H9 (cell line): ENCODE data around the gene GLRX3. TPM values are rescaled to one million over a fixed set of nuclear protein-coding genes. Genes with fewer than 3 reads are reported as not detected.

Experiments used
- DNase-seq: peaks from one replicate; pipeline ENCODE4 v3.0.0-alpha.2; 2017
- H2AFZ ChIP-seq: one replicate; pipeline ENCODE4 v1.6.1; 2013; ENCODE audit warnings: mild to moderate bottlenecking, low read length, control low read depth, moderate library complexity
- H2AK5ac ChIP-seq: 2 replicates; pipeline ENCODE4 v1.6.1; 2013; ENCODE audit warnings: low read length, control low read depth, mixed read lengths; ENCODE audit not compliant: insufficient read length
- H2BK120ac ChIP-seq: one replicate; pipeline ENCODE4 v1.6.1; 2013; ENCODE audit warnings: low read depth, mild to moderate bottlenecking, low read length, control low read depth, inconsistent platforms; ENCODE audit not compliant: poor library complexity, severe bottlenecking
- H2BK12ac ChIP-seq: 2 replicates; pipeline ENCODE4 v1.6.1; 2013; ENCODE audit warnings: low read length, control low read depth, mixed read lengths, low read depth; ENCODE audit not compliant: insufficient read length
- H2BK15ac ChIP-seq: 2 replicates; pipeline ENCODE4 v1.6.1; 2013; ENCODE audit warnings: low read depth, low read length, control low read depth
- H2BK20ac ChIP-seq: one replicate; pipeline ENCODE4 v1.6.1; 2013; ENCODE audit warnings: low read depth, mild to moderate bottlenecking, low read length, control low read depth, inconsistent platforms; ENCODE audit not compliant: poor library complexity, severe bottlenecking
- H2BK5ac ChIP-seq: 2 replicates; pipeline ENCODE4 v1.6.1; 2013; ENCODE audit warnings: low read length, control low read depth, mixed read lengths; ENCODE audit not compliant: insufficient read length
- H3K14ac ChIP-seq: 2 replicates; pipeline ENCODE4 v1.6.1; 2013; ENCODE audit warnings: low read length, control low read depth; ENCODE audit not compliant: insufficient read depth
- H3K18ac ChIP-seq: 2 replicates; pipeline ENCODE4 v1.6.1; 2013; ENCODE audit warnings: low read depth, mild to moderate bottlenecking, mixed read lengths, low read length, control low read depth; ENCODE audit not compliant: insufficient read length
- H3K23ac ChIP-seq: 2 replicates; pipeline ENCODE4 v1.6.1; 2013; ENCODE audit warnings: low read length, control low read depth, mixed read lengths, low read depth; ENCODE audit not compliant: insufficient read length
- H3K23me2 ChIP-seq: 2 replicates; pipeline ENCODE4 v1.6.1; 2013; ENCODE audit warnings: low read depth, mild to moderate bottlenecking, mixed read lengths, low read length, control low read depth; ENCODE audit not compliant: insufficient read length, poor library complexity, severe bottlenecking
- H3K27ac ChIP-seq: 2 replicates; pipeline ENCODE4 v1.5.1; 2013; ENCODE audit warnings: low read length, control low read depth, mixed read lengths, low read depth; ENCODE audit not compliant: insufficient read length
- H3K27me3 ChIP-seq: 2 replicates; pipeline ENCODE4 v1.6.1; 2013; ENCODE audit warnings: low read length, control low read depth, inconsistent platforms; ENCODE audit not compliant: insufficient read depth
- H3K4ac ChIP-seq: 2 replicates; pipeline ENCODE4 v1.6.1; 2013; ENCODE audit warnings: low read depth, mild to moderate bottlenecking, control low read depth, inconsistent platforms, low read length, moderate library complexity
- H3K4me1 ChIP-seq: 2 replicates; pipeline ENCODE4 v1.6.1; 2013; ENCODE audit warnings: low read length, control low read depth, inconsistent platforms; ENCODE audit not compliant: insufficient read depth
- H3K4me2 ChIP-seq: 2 replicates; pipeline ENCODE4 v1.6.1; 2013; ENCODE audit warnings: low read length, control low read depth, mixed read lengths; ENCODE audit not compliant: insufficient read length, insufficient read depth
- H3K56ac ChIP-seq: 2 replicates; pipeline ENCODE4 v1.6.1; 2013; ENCODE audit warnings: low read depth, mild to moderate bottlenecking, mixed read lengths, low read length, control low read depth; ENCODE audit not compliant: insufficient read length
- H3K79me1 ChIP-seq: 2 replicates; pipeline ENCODE4 v1.6.1; 2013; ENCODE audit warnings: low read depth, mild to moderate bottlenecking, moderate library complexity, low read length, control low read depth, inconsistent platforms; ENCODE audit not compliant: insufficient read depth, poor library complexity, severe bottlenecking
- H3K79me2 ChIP-seq: 2 replicates; pipeline ENCODE4 v1.6.1; 2013; ENCODE audit warnings: low read length, control low read depth, inconsistent platforms; ENCODE audit not compliant: insufficient read depth
- H3K9ac ChIP-seq: 2 replicates; pipeline ENCODE4 v1.6.1; 2013; ENCODE audit warnings: low read length, control low read depth, mixed read lengths; ENCODE audit not compliant: insufficient read length; ENCODE audit errors: extremely low read depth
- H3K9me3 ChIP-seq: one replicate; pipeline ENCODE4 v1.6.1; 2013; ENCODE audit warnings: low read depth, low read length, inconsistent platforms; ENCODE audit not compliant: control insufficient read depth
- H3T11ph ChIP-seq: one replicate; pipeline ENCODE4 v1.6.1; 2013; ENCODE audit warnings: mild to moderate bottlenecking, low read length, control low read depth, inconsistent platforms
- H4K20me1 ChIP-seq: one replicate; pipeline ENCODE4 v1.6.1; 2013; ENCODE audit not compliant: control insufficient read depth, insufficient read length, insufficient read depth
- H4K5ac ChIP-seq: 2 replicates; pipeline ENCODE4 v1.6.1; 2013; ENCODE audit warnings: low read depth, mild to moderate bottlenecking, mixed read lengths, low read length, control low read depth; ENCODE audit not compliant: insufficient read length
- H4K8ac ChIP-seq: replicated peaks from 2 replicates; pipeline ENCODE4 v1.6.1; 2013; ENCODE audit warnings: low read length, control low read depth, mixed read lengths, low read depth; ENCODE audit not compliant: insufficient read length
- H4K91ac ChIP-seq: 2 replicates; pipeline ENCODE4 v1.6.1; 2013; ENCODE audit warnings: low read depth, mild to moderate bottlenecking, moderate library complexity, mixed read lengths, low read length, control low read depth; ENCODE audit not compliant: insufficient read length
- H3K27ac Mint-ChIP-seq, 3 experiments: 2 replicates in 2 of 3; 3 replicates in 1 of 3; pipeline ENCODE4 v1.8.0; 2020 to 2021; ENCODE audit warnings: mixed read lengths in 3 of 3, mild to moderate bottlenecking in 1 of 3, moderate library complexity in 1 of 3
- H3K27me3 Mint-ChIP-seq: 2 replicates; pipeline ENCODE4 v1.8.0; 2021; ENCODE audit warnings: low read depth, mild to moderate bottlenecking, moderate library complexity, mixed read lengths
- H3K36me3 Mint-ChIP-seq, 3 experiments: 2 replicates in 2 of 3; 3 replicates in 1 of 3; pipeline ENCODE4 v1.8.0; 2020 to 2021; ENCODE audit warnings: low read depth in 3 of 3, mixed read lengths in 3 of 3; ENCODE audit not compliant: insufficient read depth in 1 of 3
- H3K4me1 Mint-ChIP-seq, 2 experiments: 2 replicates each; pipeline ENCODE4 v1.8.0; 2020; ENCODE audit warnings: mixed read lengths in 2 of 2
- H3K4me3 Mint-ChIP-seq, 2 experiments: 2 replicates in 1 of 2; 3 replicates in 1 of 2; pipeline ENCODE4 v1.8.0; 2020 to 2021; ENCODE audit warnings: mild to moderate bottlenecking in 2 of 2, mixed read lengths in 2 of 2, moderate library complexity in 1 of 2
- H3K9me3 Mint-ChIP-seq, 2 experiments: 2 replicates in 1 of 2; 3 replicates in 1 of 2; pipeline ENCODE4 v1.8.0; 2020; ENCODE audit warnings: mild to moderate bottlenecking in 2 of 2, mixed read lengths in 2 of 2, moderate library complexity in 1 of 2
- CTCF ChIP-seq: fragments of 200-600 bp; sonication (generic); conservative IDR thresholded peaks from 3 replicates; pipeline ENCODE4 v1.8.0; 2021; ENCODE audit warnings: antibody characterized with exemption, mild to moderate bottlenecking
- WGBS: extraction: QIAGEN DNeasy Blood & Tissue Kit; methylation state at CpG from one replicate; pipeline ENCODE4 v1.1.7; 2013; ENCODE audit warnings: missing lambda C conversion rate, low lambda C conversion rate, mixed read lengths; ENCODE audit not compliant: insufficient read length; ENCODE audit errors: extremely low coverage; 5-methylcytosine and 5-hydroxymethylcytosine counted together
- total RNA-seq: library from RNA; stranded (reverse); gene quantifications from 2 replicates; pipeline ENCODE4 v1.2.1, GENCODE V29; 2021

The GLRX3 gene
- total RNA-seq, 1 experiment from 2014 or later: 139 TPM

- no peaks in the 10 kb centered on the region for H3K9me3 Mint-ChIP-seq
- H3K23ac ChIP-seq: no peak overlapping the region
- no CpG with 5 or more reads among the region's 4 CpGs for WGBS
- H3K9ac ChIP-seq: no peak overlapping the region
- no peak overlapping the region for H2BK120ac ChIP-seq
- H3T11ph ChIP-seq: no peak overlapping the region
- H3K79me2 ChIP-seq: peaks cover 46% of the 10 kb centered on the region; the same call in 1 of the 2 replicates
- no peak overlapping the region for H3K4me2 ChIP-seq
- peak overlapping the region in 1 of 3 experiments; percentile 68; a peak in 1 of 7 replicates for H3K27ac Mint-ChIP-seq
- H3K23me2 ChIP-seq: peaks cover 5% of the 10 kb centered on the region
- no peak for TF ChIP-seq CTCF
- no peaks in the 10 kb centered on the region for H3K9me3 ChIP-seq
- no peak overlapping the region for H3K27ac ChIP-seq
- H3K18ac ChIP-seq: no peak overlapping the region
- no peak overlapping the region for H4K5ac ChIP-seq
- H2BK5ac ChIP-seq: no peak overlapping the region
- no peak overlapping the region for H4K8ac ChIP-seq
- H2AK5ac ChIP-seq: no peak overlapping the region
- H3K4me3 Mint-ChIP-seq: no peak overlapping the region
- H3K4ac ChIP-seq: no peak overlapping the region
- no peak overlapping the region for H2AFZ ChIP-seq
- no peak overlapping the region for H2BK15ac ChIP-seq
- H4K20me1 ChIP-seq: no peaks in the 10 kb centered on the region
- no peak for DNase-seq
- H2BK12ac ChIP-seq: no peak overlapping the region
- H3K79me1 ChIP-seq: peaks cover 13% of the 10 kb centered on the region
- H4K91ac ChIP-seq: no peak overlapping the region
- no peaks in the 10 kb centered on the region for H3K27me3 ChIP-seq
- no peaks in the 10 kb centered on the region for H3K27me3 Mint-ChIP-seq
- H3K36me3 Mint-ChIP-seq: peaks cover 14 to 39% (median 22%) of the 10 kb centered on the region in 3 experiments
- no peak overlapping the region for H3K56ac ChIP-seq
- H3K4me1 Mint-ChIP-seq: peaks cover 22 to 26% of the 10 kb centered on the region in 2 experiments
- no peak overlapping the region for H3K14ac ChIP-seq
- H2BK20ac ChIP-seq: no peak overlapping the region
- peaks cover 9% of the 10 kb centered on the region; the same call in 1 of the 2 replicates for H3K4me1 ChIP-seq
These were observed 4.8 kb downstream of the GLRX3 start for GRCh38 chr10:130141038-130141437.
